GM18498 (cell line): ENCODE results near the gene SNRPD1.
"Not testable (repeated sequence)": the region's sequence is repeated elsewhere in the genome, so short reads cannot be mapped to it uniquely, and the experiment has no call there.

Source experiments
- ATAC-seq: cut with Tn5 transposase; IDR thresholded peaks from one replicate; pipeline ENCODE4 v1.9.1; 2021; ENCODE audit warnings: mild to moderate bottlenecking, moderate library complexity; ENCODE audit not compliant: unreplicated experiment

Gene SNRPD1

GRCh38 chr18:21612125-21613039 is at the start of gene SNRPD1:
SNRPD1 (plus strand) TSS chr18:21612314; CDS start chr18:21612430, 116 bp downstream.
- peak; percentile 99 for ATAC-seq

DNA sequence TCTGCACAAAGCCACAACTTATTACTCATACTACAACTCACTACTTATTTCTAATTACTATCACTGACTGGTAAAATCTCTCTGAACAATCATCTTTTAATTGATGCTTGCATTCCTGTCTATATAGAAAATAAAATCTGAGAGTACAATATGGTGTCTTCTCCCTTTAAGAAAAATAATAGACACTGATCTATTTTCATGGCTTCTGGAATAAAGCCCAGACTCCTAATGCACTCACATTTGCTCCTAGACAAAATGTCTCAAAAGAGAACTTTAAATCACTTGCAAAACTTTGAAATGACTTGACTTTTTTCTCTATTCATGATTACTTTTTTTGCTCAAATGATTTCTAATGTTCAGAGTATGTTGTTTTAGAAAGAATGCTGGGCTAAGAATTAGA is 40.3 kb upstream of the SNRPD1 start:
- no peak for ATAC-seq

DNA sequence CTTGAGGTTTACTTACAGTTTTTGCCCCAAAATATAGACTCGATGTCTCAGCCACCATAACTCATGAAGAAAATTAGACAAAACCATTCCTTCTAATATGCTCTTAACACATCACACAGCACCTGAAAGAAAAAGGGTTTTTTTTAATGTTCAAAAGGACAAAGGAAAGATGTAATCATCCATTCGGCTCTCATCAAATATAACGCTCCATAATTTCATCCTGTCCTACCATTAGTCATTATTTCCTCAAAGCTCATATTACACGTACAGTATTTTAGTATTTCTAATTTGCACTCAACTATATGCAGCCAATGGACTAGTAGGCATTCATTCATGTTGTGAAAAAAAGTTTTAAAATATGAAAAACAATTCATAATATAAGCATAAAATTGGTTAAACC is 36.5 kb upstream of the SNRPD1 start:
- ATAC-seq, result no peak

- no peak for ATAC-seq
These were observed 27.7 kb upstream of the SNRPD1 start for GRCh38 chr18:21584391-21584790.

- not testable (repeated sequence) for ATAC-seq
These were observed 19.8 kb upstream of the SNRPD1 start for GRCh38 chr18:21592361-21592760.

- ATAC-seq, result no peak
These were observed 18.4 kb upstream of the SNRPD1 start for GRCh38 chr18:21593540-21594257.

DNA sequence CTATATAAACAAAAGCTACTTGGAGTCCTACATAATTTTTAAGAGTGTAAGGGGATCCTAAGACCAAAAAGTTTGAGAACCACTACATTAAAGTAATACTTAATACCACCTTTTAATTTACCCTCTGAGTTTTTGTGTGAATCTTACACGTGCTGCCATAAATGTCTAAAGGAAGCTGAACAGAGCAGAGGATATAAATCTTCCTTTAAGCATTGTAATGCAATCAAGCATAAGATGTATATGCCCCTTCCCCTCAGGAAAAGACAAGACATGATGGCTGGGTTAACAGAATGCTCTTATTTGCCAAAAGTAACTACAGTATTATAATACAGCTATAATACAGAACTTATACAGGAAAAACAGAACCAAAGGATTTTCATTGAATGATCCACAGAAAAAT is 14.5 kb upstream of the SNRPD1 start:
- no peak for ATAC-seq

GRCh38 chr18:21598726-21599584 is 13.2 kb upstream of the SNRPD1 start:
- ATAC-seq, result no peak

DNA sequence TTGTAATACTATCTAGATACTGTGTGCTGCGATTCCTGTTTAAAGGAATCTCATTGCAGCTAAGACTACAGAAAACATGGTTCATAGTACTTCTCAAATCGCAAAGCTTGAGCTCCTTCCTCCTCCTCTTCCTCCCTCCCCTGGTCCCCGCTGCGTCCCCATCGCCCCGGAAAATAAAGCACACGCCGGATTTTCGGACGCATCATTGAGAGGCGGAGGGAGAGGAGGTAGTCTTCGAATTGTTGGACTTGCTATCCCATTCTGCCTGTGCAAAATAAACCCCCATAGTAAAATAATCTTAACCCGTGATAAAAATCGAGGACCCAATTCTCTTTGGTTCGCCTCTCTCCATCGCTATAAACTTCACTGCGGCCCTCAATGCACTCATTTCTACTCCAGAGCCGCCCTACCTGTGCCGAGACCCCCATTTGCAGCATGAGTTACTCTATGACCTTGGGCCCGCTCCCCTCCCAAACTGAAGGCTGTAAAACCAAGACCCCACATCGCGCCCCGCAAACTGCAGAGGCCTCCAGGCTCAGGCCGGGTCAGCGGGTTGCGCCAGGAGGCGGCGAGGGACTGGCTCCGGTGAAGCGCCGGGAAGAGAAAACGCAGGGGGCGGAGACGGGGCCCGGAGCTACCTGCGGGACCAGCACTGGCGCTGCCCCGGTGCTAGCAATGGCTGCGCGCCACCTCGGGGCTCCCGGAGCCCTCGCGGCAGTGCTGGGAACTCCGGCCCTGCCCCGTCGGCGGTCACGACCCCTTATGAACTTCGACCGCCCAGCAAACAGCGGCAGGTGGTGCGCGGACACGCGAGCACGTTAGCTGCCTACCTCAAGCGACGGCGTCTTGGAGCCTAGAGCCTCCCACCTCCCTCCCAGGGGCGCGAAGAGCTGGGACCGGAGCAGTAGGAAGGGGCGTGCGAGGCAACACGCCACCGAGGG is 12.3 kb upstream of the SNRPD1 start:
- ATAC-seq, result peak; percentile 52

GRCh38 chr18:21600526-21601410 is 11.3 kb upstream of the SNRPD1 start, which contains the start of gene ESCO1:
ESCO1 (minus strand) TSS chr18:21600704; CDS start chr18:21574843, 25,861 bp downstream.
- ATAC-seq, result peak; percentile 89

DNA sequence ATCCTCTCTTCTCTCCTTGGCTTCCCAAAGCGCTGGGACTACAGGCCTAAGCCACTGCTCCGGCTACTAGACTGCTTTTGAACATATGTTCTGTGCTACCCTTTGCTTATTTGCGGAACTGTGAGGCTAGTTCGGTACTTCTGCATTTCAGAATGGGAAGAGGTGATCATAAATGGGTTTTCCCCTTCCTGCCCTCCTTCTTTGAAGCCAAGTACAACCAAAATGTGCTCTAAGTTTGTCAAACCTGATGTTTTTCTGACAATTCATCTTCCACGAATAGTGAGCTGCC is 9.9 kb upstream of the SNRPD1 start:
- no peak for ATAC-seq

GRCh38 chr18:21604671-21605070 is 7.4 kb upstream of the SNRPD1 start:
- no peak for ATAC-seq

GRCh38 chr18:21605213-21605612 is 6.9 kb upstream of the SNRPD1 start:
- ATAC-seq, result no peak

DNA sequence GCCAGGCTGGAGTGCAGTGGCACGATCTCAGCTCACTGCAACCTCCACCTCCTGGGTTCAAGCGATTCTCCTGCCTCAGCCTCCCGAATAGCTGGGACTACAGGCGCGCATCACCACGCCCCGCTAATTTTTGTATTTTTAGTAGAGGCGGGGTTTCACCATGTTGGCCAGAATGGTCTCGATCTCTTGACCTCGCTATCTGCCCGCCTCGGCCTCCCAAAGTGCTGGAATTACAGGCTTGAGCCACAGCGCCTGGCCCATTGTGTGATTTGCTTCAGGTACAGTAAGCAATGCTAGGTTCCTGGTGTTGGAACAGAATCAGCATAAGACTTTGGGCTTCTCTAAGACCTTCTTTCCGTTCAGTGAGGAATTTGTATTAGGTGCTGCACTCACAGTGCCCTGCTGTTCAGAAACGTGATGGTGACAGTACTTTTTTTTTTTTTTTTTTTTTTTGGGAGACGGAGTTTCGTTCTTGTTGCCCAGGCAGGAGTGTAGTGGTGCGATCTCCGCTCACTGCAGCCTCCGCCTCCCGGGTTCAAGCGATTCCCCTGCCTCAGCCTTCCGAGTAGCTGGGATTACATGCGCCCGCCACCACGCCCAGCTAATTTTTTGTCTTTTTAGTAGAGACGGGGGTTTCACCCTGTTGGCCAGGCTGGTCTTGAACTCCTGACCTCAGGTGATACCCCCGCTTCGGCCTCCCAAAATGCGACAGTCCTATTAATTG is 551 bp upstream of the SNRPD1 start:
- peak; percentile 0 for ATAC-seq

GRCh38 chr18:21621640-21622039 is 9.5 kb downstream of the SNRPD1 start:
- ATAC-seq, result not testable (repeated sequence)

DNA sequence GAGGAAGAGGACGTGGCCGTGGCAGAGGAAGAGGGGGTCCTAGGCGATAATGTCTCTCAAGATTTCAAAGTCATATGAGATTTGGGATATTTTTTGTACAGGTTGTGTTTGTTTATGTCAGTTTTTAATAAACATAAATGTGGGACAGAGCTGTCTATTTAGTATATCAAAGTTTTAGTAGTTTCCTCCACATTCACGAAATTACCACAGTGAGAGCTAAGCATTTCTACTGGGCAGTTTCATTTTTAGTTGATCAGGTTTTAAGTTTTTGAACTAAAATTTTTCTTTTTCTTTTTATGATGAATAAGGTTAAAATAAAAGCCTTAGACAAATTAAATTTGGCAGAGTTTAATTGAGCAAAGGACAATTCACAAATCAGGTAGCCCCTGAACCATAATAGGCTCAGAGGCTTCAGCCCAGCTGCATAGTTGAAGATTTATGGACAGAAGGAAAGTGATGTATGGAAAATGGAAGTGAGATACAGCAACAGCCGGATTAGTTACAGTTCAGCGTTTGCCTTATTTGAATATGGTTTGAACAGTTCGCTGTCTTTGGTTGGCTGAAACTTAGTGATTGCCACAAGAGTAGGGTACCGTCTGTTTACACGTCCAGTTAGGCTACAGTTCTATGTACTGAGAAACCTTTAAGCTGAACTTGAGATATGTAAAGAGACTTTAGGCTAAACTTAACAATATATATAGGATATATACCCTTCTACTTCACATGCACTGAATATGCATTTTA is 17.1 kb downstream of the SNRPD1 start:
- peak; percentile 98 for ATAC-seq

- ATAC-seq, result no peak
These were observed 20.3 kb downstream of the SNRPD1 start for GRCh38 chr18:21632393-21632792.
